ENCODE measurements around the gene ABR. TPM values are rescaled to one million over a fixed set of nuclear protein-coding genes. Genes with fewer than 3 reads are reported as not detected.

ABR gene
- total RNA-seq, 1 donor from 2014 or later, result 279 TPM

DNA sequence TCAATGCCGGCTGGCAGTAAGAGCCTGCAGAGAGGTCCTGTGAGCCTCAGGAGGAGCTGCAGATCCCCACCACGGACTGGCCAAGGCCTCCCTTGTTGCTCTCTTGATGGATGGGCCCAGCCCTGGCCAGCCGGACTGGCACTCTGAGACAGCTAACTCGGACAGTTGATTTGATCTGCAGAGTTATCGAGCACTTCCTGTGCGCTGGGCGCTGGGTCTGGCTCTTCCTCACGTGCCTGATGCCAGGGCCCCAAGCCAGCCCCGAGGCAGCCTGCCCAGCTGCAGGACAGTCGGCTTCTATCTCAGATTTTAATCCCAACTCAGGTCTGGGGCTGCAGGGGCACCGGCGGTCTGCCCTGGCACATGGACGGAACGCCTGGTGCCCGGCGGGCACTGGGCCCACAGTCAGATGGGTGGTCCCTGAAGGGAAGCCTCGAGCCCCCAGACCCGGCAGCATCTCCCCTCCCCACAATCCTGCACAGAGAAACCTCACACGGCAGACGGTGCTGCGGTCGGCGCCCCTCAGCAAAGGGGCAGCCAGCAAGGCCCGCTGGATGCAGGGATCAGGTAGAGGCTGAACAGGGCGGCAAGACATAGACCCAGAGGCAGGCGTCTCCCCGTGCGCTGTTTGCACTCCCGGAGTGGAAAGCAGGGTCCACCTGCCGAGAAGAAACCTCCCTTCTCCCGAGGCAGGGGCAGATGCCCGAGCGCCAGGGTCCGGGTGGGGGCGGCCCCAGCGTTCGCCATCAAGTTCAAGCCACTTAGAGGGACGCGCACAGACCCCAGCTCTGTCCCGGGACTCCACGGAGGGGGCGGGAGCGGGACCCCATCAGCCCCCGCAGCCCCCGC, 148.9 kb downstream of the ABR start:
- DNase-seq (ENCODE audit: low spot score), result no peak

DNA sequence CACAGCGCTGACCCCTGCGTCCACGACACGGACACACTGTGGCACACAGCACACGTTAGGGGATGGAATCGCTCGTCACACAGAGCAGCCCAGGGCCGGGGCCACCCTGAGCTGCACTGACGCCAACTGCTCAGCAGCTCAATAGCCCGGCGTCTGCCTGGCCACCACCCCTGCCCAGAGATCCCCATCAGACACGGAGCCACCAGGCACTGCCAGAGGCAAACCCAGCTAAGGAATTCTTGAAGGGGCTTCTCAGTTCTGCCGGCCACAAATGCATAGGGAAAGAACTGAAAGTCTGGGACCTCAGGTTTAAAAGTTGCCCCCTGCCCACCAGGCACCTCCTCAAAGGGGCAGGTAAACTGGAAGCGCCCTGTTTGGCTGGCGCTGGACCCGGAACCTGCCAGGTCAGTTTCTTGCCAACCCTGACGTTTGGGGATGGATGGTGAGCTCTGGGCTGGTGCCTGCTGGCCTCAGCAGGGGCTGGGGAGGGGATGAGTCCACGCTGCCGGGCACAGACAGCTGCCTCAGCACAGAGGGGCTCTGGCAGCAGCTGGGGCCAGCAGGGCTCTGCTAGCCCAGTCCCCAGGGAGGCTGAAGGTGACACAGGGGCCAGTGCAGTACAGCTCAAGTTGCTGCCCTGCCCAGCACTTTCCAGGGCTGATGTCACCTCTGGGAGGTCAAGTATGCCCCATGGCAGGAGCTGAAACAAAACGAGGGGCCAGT, 149.7 kb downstream of the ABR start:
- no peak for DNase-seq (ENCODE audit: low spot score)

DNA sequence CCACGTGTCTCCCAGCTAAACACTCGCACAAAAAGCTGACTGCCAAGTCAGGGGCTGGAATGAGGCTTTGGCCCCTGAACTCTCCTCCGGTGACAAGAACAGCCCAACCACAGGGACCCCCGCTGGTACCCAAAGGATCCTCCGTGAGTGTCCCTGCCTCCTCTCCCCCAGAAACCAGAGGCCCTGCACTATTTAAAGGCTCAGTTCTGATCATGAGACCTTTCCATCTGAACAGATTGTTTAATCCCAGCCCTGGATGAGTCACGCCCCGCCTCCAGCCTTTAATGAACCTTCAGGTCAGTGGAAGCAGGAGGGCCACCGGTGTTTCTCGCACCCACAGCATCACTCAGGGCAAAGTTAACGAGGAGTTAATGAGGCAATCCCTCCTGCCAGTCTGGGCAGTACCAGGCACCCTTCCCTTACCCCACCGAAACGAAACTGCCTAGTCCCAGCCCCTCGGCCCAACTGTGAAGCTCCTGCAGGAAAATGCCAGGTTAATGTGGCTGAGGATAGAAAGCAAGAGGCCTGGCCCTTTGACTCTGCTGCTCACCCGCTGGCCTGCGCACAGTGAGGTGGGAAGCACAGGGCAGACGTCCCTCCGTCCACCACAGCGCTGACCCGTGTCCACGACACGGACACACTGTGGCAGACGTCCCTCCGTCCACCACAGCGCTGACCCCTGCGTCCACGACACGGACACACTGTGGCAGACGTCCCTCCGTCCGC, 150.4 kb downstream of the ABR start:
- DNase-seq (ENCODE audit: low spot score), result no peak

DNA sequence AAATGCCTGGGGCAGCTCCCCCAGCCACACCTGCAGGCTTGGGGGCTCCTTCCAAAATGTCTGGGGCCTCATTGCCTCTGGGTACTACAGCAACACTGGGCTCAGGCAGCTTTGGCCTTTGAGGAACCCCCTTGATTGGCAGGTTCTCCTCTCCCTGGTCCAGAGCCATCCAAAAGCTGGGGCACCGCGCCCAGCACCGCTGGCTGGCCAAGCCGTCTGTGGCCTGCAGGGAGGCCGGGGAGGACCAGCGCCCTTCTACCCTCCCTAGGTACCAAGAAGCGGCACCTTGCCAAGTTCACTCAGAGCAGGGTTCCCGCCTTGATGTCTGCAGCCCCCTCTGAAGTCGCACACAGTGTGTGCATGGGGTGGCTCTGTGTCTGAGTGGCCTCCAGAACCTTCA, 152.7 kb downstream of the ABR start:
- DNase-seq (ENCODE audit: low spot score), result no peak

DNA sequence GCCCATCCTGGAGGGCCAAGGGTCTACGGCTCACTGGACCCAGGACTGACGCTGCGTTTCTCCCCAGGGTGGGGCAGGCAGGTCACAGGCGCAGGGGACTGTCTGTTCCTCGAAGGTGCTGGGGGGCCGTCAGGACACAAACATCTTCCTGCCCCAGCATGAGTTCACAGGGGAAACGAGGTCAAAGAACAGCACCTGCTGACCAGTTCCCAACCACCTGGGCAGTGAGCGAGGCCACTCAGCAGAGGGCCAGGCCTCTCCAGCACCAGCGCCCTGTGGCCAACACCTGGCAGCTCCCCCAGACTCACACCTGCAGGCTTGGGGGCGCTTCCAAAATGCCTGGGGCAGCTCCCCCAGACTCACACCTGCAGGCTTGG, 153.2 kb downstream of the ABR start:
- no peak for DNase-seq (ENCODE audit: low spot score)

DNA sequence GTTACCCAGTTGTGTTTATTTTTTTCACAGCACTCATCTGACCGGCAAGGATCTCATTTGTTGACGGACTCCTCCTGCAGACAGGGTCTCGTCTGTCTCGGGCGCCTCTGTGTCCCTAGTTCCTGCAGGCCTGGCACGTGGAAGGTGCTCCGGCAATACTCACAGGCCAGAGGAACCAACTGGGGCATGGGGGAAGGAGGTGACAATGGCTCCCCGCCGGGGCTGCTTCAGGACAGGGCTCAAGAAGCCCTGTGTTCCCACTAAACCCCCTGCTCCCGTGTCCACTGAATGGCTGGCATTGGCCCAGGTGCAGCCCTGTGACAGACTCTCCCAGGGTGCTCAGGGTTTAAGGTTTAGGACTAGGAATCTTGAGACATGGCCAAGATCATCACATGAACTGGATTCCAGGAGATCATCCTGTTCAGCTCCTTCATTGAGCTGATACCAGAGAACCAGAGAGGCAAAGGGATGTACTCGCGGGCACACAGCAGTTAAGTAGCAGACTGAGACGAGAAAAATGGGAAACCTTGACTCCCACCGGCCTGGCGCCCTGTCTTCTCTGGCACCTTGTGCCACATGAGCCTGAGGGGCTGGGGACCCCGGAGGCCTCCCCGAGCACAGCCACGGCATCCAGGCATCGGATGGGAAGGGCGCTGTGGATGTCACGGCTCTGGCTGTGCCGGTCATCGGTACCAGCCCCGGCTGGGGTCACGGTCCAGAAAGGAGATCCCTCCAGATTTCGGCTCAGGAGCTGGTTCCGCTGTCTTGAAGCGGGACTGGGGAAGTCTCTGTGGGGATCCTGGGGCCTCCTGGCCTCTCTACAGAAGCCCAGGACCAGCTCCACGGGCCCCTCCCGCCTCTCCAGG, 153.8 kb downstream of the ABR start:
- no peak for DNase-seq (ENCODE audit: low spot score)

DNA sequence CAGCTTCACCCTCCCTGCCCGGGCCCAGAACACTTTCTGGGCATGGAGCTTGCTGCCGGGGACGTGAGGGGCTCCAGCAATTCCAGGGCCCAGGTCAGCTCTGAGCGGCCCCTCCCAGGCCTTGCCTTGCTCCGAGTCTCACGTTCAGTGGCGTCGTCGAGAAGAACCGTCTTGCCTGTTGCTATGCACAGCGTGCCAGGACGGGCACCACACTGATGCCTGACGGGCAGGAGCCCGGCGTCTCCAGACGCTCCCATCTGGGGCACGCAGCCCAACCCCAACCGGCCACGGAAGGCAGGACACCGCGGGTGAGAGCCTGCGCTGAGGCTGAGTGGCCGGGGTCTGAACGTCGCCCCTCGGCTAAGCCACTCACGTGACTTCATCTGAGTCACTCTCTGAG, 155.7 kb downstream of the ABR start:
- no peak for DNase-seq (ENCODE audit: low spot score)

DNA sequence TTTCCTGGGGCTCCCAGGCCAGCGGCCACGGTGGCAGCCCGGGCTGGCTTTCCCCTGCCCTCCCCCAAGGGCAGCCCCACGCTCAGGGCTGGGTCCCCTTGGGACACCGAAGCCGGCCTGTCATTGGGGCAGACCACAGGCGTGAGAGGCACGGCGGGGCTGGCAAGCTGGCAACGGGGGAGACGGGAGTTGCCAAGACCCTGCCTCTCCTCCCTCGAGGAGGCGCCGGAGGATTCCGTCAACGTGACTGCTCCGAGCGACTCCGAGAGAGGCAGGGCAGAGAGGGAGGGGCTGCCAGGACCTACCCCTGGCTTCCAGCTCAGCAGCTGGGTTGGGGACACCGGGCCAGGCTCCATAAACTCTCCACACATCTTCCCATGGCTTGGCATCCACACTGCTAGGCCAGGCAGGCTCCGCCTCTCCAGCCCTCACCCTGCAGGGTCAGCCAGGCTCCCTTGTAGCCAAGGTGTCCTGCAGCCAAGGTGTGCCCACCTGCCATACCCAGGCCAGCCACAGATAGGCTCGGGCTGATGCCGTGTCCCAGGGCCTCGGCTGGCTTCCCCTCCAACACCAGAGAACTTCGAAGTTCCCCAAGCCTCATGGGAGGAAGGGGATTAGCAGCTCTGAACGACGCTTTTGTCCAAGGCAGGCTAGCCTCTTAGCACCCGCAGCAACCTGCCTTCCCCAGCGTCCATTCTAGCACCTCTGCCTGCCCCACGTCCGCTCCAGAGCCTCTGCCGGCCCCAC, 157.3 kb downstream of the ABR start:
- no peak for DNase-seq (ENCODE audit: low spot score)

DNA sequence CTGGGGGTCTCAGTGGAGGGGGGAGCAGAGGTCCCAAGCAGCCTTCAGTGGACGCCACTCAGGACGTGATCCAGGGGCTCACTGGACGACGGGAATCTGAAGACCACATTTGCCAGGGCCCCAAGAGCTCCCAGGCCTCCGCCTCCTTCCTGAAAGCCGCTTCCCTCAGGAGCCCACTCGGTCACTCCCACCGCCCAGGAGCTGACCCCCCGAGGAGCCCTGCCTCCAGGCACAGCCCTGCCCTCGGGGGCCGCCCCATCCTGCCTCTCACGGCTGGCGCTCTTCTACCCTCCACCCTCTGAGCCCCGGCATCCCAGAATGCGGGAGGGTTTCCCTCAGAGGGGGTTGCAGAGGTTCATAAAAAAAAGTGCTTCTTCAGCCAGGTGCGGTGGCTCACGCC, 158.6 kb downstream of the ABR start:
- no peak for DNase-seq (ENCODE audit: low spot score)

DNA sequence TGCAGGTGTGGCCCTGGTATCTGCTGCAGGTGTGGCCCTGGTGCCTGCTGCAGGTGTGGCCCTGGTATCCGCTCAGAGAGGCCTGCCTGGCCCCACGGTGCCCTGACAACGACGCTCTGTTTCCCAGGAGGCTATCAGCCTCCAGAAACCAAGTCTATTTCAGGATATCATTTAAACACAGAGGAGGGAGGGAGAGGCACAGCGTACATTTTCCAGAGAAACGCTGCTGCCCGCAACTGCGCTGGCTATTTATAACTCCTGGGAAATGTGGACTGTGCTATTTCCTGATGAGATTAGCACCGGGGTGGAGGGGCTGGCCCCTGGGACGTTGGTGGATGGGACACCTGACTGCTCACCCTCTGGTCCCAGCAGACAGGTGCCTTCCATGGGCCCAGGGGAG, 160.3 kb downstream of the ABR start:
- no peak for DNase-seq (ENCODE audit: low spot score)

DNA sequence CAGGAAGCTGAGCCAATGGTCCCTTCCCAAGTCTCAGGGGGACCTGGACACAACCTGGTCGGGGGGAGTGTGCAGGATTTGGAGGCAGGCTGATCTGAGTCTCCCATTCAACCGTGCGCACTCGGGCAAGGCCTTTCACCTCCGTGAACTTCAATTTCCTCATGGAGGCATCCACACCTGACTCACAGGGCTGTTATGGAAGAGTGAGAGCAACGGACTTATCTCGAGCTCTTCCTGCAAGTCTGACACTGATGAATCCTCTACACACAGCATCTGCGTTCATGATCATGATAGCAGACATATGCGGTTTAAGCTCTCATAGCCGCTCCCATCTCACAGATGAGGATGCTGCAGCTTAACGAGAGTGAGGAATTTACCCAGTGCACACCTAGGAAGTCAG, 161.2 kb downstream of the ABR start:
- no peak for DNase-seq (ENCODE audit: low spot score)

DNA sequence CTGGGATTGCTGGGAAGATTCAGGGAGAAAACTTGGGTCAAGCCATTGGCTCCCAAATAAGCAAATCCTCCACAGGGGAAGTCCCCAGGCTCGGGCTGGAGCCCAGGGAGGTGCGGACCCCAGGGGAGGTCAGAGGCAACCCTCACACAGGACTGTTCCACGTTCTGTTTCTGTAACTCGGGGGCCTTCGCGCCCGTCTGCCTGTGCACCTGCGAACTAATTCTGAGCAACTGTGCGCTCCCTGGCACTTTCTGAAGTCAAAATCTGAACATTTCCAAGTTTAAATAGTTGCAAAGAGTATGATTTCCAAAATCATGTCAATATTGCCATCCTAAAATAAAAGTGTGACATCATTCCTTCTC, 166.1 kb downstream of the ABR start:
- no peak for DNase-seq (ENCODE audit: low spot score)

DNA sequence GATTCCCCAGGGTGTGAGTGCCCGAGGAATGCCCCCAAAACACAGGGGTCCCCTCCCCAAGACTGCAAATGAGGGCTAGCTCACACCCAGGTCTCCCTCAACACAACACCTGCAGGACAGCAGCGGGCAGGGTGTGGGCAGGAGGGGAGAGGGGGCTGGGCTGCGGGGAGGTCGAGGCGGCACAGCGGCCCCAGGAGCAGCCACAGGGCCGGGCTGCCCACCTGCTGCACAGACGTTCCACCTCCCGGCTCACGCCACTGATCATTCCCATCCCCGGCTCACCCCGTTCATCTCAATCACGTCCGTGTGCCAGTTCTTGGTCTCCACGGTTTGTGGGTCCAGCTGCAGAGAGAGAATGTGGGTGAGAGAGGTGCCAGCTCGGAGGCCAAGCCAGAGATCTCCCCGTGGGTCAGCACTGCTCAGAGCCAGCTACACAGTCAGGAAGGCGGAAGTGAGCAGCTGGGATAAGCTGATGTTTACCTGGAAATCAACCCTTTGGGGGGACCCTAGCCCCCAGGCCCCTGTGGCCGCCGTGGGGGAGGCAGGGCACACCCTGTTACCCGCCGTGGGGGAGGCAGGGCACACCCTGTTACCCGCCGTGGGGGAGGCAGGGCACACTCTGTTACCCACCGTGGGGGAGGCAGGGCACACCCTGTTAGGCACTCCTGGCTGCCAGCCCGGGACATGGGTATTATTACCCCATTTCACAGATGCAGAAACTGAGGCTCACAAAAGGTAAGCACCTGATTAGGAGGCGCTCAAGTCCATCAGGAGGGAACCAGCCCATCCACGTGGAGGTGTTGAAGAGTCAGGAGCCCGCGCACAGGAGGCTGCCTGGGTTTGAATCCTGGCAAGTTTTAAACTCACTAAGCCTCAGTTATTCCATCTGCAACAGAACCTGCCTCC, 166.7 kb downstream of the ABR start:
- no peak for DNase-seq (ENCODE audit: low spot score)

DNA sequence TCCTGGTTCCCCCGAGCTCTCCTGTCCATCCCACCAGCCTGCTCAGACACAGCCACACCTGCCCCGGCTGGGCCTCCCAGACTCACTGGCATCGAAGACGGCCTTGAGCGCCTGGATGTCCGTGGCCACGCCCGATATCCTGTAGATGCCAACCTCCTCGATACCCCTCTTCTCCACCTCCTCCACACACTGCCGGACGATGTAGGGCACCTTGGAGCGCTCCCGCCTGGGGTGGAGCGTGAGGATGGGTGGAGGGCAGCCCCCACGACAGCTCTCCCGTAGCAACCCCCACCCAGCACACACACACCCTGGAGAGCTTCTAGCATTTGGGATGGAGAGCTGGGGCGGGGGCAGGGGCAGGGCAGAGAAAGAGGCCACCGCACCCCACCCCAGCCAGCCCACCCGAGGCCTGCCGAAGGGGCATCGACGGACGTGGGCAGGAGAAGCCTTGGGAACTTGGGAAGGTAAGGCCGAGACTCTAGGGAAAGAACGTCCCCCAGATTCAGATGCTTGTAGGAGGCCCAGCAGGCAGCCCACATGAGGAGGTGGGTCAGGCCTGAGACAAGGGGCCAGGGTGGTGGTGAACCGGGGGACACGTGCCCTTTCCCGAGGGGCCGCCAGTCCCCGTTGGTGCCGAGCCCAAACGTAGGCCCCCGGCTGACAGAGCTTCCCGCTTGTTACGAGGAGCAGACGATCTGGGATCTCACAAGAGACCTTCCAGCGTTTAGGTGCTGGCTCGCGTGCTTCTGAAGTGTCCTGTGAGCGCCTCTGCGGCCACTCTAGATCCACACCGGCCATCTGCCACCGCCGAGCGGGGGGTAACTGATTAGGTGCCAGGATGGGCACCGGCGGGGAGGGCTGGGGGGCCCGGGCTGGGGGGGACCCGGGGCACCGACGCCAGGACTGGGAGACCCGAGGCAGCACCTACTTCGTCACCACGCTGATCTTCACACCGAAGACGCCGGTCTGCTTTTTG, 167.7 kb downstream of the ABR start:
- no peak for DNase-seq (ENCODE audit: low spot score)

DNA sequence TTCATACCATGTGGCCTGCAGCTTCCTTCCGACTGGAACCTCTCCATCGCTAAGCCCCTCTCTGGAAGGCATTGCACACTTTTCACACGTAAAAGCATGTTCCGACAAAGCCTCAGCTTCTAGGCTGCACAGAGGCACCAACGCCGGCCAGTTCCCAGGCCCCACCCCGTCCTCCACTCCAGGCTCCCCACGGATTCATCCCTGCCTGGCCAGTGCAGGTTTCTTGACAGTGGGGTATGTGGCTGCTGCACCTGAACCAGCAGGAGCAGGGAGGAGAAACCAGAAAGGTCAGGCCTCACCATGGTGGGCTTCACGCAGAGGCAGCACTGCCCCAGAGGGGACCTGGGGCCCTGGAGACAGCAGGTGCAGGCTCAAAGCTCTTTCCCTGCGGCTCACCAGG, 168.6 kb downstream of the ABR start:
- no peak for DNase-seq (ENCODE audit: low spot score)

DNA sequence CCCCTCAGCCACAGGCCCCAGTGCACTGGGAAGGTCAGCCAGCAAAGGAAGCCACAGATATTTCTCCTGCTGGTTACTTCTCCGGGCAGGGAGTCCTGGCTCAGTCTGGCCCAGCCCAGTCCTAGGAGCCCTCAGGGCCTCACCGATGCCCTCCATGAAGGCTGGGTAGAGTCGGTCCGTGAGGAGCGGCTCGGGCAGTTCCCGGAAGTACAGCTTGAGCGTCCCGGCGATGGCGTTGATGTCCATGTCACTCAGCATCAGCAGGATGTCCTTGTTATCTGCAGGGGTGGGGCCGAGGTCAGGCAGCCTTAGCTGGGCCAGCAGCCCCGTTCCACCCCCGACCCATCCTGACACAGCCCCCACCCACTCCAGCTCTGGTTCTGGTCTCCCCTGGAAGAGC, 169.2 kb downstream of the ABR start:
- no peak for DNase-seq (ENCODE audit: low spot score)

DNA sequence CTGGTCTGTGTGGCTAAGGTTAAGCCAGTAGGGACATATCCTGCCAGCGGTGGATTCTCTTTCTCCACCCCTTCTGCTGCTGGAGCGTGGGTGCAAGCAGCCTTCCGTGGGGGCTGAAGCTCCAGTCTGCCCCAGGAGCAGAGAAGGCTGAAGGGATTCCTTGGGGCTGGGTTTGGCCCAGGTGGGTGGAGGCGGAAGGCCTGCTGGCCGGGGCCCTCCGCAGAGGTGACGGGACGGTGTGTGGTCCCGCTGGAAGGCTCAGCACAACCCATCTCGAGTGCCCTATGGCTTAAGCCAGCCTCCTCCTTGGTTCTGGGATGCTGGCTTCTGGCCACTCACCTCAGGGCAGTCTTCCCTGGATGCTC, 169.7 kb downstream of the ABR start:
- DNase-seq (ENCODE audit: low spot score), result no peak

DNA sequence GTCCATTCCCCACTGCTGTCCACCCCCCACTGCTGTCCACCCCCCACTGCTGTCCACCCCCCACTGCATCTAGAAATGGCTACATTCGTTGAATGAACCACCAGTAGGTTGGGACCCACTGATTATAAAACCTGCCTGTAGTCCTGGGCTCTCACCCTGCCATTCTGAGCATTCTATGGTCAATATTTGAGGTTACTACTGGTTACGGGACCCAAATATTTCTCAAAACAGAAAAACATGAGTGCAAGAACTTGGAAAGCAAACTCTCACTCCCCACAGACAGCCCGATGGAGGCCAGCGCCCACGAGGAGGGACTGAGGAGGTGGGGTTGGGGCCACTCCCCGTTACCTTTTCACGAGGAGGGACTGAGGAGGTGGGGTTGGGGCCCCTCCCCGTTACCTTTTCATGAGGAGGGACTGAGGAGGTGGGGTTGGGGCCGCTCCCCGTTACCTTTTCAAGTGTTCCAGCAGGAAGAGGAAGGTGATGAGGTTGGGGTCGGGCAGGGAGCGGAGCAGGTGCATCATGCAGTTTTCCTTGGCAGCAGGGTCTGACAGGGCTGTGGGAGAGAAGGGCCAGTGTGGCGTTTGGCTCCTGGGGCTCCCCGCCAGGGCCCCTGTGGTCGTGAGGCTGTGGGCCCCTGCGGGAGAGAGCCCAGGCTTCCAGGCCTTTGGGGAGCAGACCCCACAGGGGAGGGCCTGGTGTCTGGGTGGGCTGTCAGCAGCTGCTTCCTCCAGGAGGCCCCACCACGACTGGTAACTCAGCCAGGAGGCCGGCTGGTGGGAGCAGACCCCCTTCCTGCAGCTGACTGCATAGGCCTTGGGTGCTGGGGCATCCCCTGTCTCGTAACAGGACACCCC, 170.3 kb downstream of the ABR start:
- DNase-seq (ENCODE audit: low spot score), result no peak

Data from mucosa of gallbladder (tissue), 1 donor.